K562 (cell line): ENCODE results near the gene GSG1L2. TPM values are rescaled to one million over a fixed set of nuclear protein-coding genes. Genes with fewer than 3 reads are reported as not detected.

Experiments
- polyA plus RNA-seq, 8 experiments: library from polyadenylated mRNA; depleted of rRNA in 4 of 8; stranded (reverse) in 5 of 8; unstranded in 3 of 8; fragments of >200 nt; fragmentation: Nextera tagmentation in 2 of 8; fragmentation: Illumina TruSeq in 1 of 8; extraction: Ambion mirVana in 2 of 8; extraction: Trizol in 1 of 8; gene quantifications; 2 replicates each; pipeline versions ENCODE4 v1.2.1 to v1.2.3, GENCODE V29; 2011 to 2014; ENCODE audit warnings: inconsistent platforms in 1 of 8, missing spikeins in 1 of 8
- total RNA-seq, 7 experiments: library from RNA; depleted of rRNA in 6 of 7; stranded (reverse); fragments of >200 nt in 6 of 7; fragmentation: Illumina TruSeq in 2 of 7; extraction: Trizol in 2 of 7; gene quantifications; 2 replicates each; pipeline versions ENCODE4 v1.2.1 to v1.2.3, GENCODE V29; 2011 to 2021; ENCODE audit warnings: low replicate concordance in 1 of 7

GSG1L2 gene
- total and polyA plus RNA-seq, 9 of the 15 experiments (the other 6 are each of a cell fraction or from before 2014, with no cell fraction given): not detected

Other genes with a start within 250 kb of the GSG1L2 start
- 15.6 and 19.6 TPM in 2 replicates for gene STX8, start 246.3 kb downstream of the GSG1L2 start, total RNA-seq (2014; rRNA removed)
- gene STX8, start 246.3 kb downstream of the GSG1L2 start, total RNA-seq (2014; rRNA removed; fragmentation: Illumina TruSeq; extraction: Trizol): 20.1 and 22.5 TPM in 2 replicates
- 22.1 and 22.8 TPM in 2 replicates for gene STX8, start 246.3 kb downstream of the GSG1L2 start, total RNA-seq (2015; rRNA removed; fragmentation: Illumina TruSeq; extraction: Trizol)
- gene STX8, start 246.3 kb downstream of the GSG1L2 start, total RNA-seq (2021): 14.5 and 14.6 TPM in 2 replicates
- 20.8 and 26.6 TPM in 2 replicates for gene STX8, start 246.3 kb downstream of the GSG1L2 start, polyA plus RNA-seq (2011; rRNA removed)
- gene STX8, start 246.3 kb downstream of the GSG1L2 start, polyA plus RNA-seq (2014; fragmentation: Illumina TruSeq; extraction: Trizol): 15.6 and 17.3 TPM in 2 replicates
- gene STX8, start 246.3 kb downstream of the GSG1L2 start, polyA plus RNA-seq (2014; fragmentation: Nextera tagmentation; extraction: Ambion mirVana): 10 to 100 TPM; 40.8 to 42.5 TPM
- 19.6 and 23.1 TPM in 2 replicates for gene STX8, start 246.3 kb downstream of the GSG1L2 start, polyA plus RNA-seq (2014; rRNA removed)
- not detected in 2 replicates for gene CFAP52, start 245.4 kb downstream of the GSG1L2 start, total RNA-seq (2014; rRNA removed)
- gene CFAP52, start 245.4 kb downstream of the GSG1L2 start, total RNA-seq (2014; rRNA removed; fragmentation: Illumina TruSeq; extraction: Trizol): not detected in 2 replicates
- gene CFAP52, start 245.4 kb downstream of the GSG1L2 start, total RNA-seq (2015; rRNA removed; fragmentation: Illumina TruSeq; extraction: Trizol): not detected in 2 replicates
- not detected in 2 replicates for gene CFAP52, start 245.4 kb downstream of the GSG1L2 start, total RNA-seq (2021)
- not detected in 2 replicates for gene CFAP52, start 245.4 kb downstream of the GSG1L2 start, polyA plus RNA-seq (2011; rRNA removed)
- gene CFAP52, start 245.4 kb downstream of the GSG1L2 start, polyA plus RNA-seq (2014; fragmentation: Illumina TruSeq; extraction: Trizol): not detected in 2 replicates
- not detected for gene CFAP52, start 245.4 kb downstream of the GSG1L2 start, polyA plus RNA-seq (2014; fragmentation: Nextera tagmentation; extraction: Ambion mirVana)
- gene CFAP52, start 245.4 kb downstream of the GSG1L2 start, polyA plus RNA-seq (2014; rRNA removed): not detected in 2 replicates
- 0.05 and 0.12 TPM in 2 replicates for gene USP43, start 176.6 kb downstream of the GSG1L2 start, total RNA-seq (2014; rRNA removed)
- 0.07 TPM in 1 of 2 replicates, not detected in the other for gene USP43, start 176.6 kb downstream of the GSG1L2 start, total RNA-seq (2014; rRNA removed; fragmentation: Illumina TruSeq; extraction: Trizol)
- gene USP43, start 176.6 kb downstream of the GSG1L2 start, total RNA-seq (2015; rRNA removed; fragmentation: Illumina TruSeq; extraction: Trizol): 0.11 TPM in 2 replicates
- 0.09 and 0.18 TPM in 2 replicates for gene USP43, start 176.6 kb downstream of the GSG1L2 start, total RNA-seq (2021)
- 0.04 and 0.08 TPM in 2 replicates for gene USP43, start 176.6 kb downstream of the GSG1L2 start, polyA plus RNA-seq (2011; rRNA removed)
- gene USP43, start 176.6 kb downstream of the GSG1L2 start, polyA plus RNA-seq (2014; fragmentation: Illumina TruSeq; extraction: Trizol): 0.07 and 0.10 TPM in 2 replicates
- gene USP43, start 176.6 kb downstream of the GSG1L2 start, polyA plus RNA-seq (2014; fragmentation: Nextera tagmentation; extraction: Ambion mirVana): under 1 TPM in 1 of 2 experiments, not detected in 1; 0.01 TPM
- gene USP43, start 176.6 kb downstream of the GSG1L2 start, polyA plus RNA-seq (2014; rRNA removed): 0.05 TPM in 2 replicates
- not detected in 2 replicates for gene DHRS7C, start 30.5 kb downstream of the GSG1L2 start, total RNA-seq (2014; rRNA removed)
- gene DHRS7C, start 30.5 kb downstream of the GSG1L2 start, total RNA-seq (2014; rRNA removed; fragmentation: Illumina TruSeq; extraction: Trizol): not detected in 2 replicates
- gene DHRS7C, start 30.5 kb downstream of the GSG1L2 start, total RNA-seq (2015; rRNA removed; fragmentation: Illumina TruSeq; extraction: Trizol): not detected in 2 replicates
- not detected in 2 replicates for gene DHRS7C, start 30.5 kb downstream of the GSG1L2 start, total RNA-seq (2021)
- gene DHRS7C, start 30.5 kb downstream of the GSG1L2 start, polyA plus RNA-seq (2011; rRNA removed): not detected in 2 replicates
- gene DHRS7C, start 30.5 kb downstream of the GSG1L2 start, polyA plus RNA-seq (2014; fragmentation: Illumina TruSeq; extraction: Trizol): not detected in 2 replicates
- not detected for gene DHRS7C, start 30.5 kb downstream of the GSG1L2 start, polyA plus RNA-seq (2014; fragmentation: Nextera tagmentation; extraction: Ambion mirVana)
- not detected in 2 replicates for gene DHRS7C, start 30.5 kb downstream of the GSG1L2 start, polyA plus RNA-seq (2014; rRNA removed)
- not detected in 2 replicates for gene GLP2R, start 3.8 kb upstream of the GSG1L2 start, total RNA-seq (2014; rRNA removed)
- not detected in 2 replicates for gene GLP2R, start 3.8 kb upstream of the GSG1L2 start, total RNA-seq (2014; rRNA removed; fragmentation: Illumina TruSeq; extraction: Trizol)
- gene GLP2R, start 3.8 kb upstream of the GSG1L2 start, total RNA-seq (2015; rRNA removed; fragmentation: Illumina TruSeq; extraction: Trizol): not detected in 2 replicates
- gene GLP2R, start 3.8 kb upstream of the GSG1L2 start, total RNA-seq (2021): not detected in 2 replicates
- gene GLP2R, start 3.8 kb upstream of the GSG1L2 start, polyA plus RNA-seq (2011; rRNA removed): not detected in 2 replicates
- gene GLP2R, start 3.8 kb upstream of the GSG1L2 start, polyA plus RNA-seq (2014; fragmentation: Illumina TruSeq; extraction: Trizol): not detected in 2 replicates
- not detected for gene GLP2R, start 3.8 kb upstream of the GSG1L2 start, polyA plus RNA-seq (2014; fragmentation: Nextera tagmentation; extraction: Ambion mirVana)
- gene GLP2R, start 3.8 kb upstream of the GSG1L2 start, polyA plus RNA-seq (2014; rRNA removed): not detected in 2 replicates
- gene RCVRN, start 83.2 kb upstream of the GSG1L2 start, total RNA-seq (2014; rRNA removed): not detected in 2 replicates
- not detected in 2 replicates for gene RCVRN, start 83.2 kb upstream of the GSG1L2 start, total RNA-seq (2014; rRNA removed; fragmentation: Illumina TruSeq; extraction: Trizol)
- gene RCVRN, start 83.2 kb upstream of the GSG1L2 start, total RNA-seq (2015; rRNA removed; fragmentation: Illumina TruSeq; extraction: Trizol): not detected in 2 replicates
- not detected in 2 replicates for gene RCVRN, start 83.2 kb upstream of the GSG1L2 start, total RNA-seq (2021)
- gene RCVRN, start 83.2 kb upstream of the GSG1L2 start, polyA plus RNA-seq (2011; rRNA removed): not detected in 2 replicates
- not detected in 2 replicates for gene RCVRN, start 83.2 kb upstream of the GSG1L2 start, polyA plus RNA-seq (2014; fragmentation: Illumina TruSeq; extraction: Trizol)
- not detected for gene RCVRN, start 83.2 kb upstream of the GSG1L2 start, polyA plus RNA-seq (2014; fragmentation: Nextera tagmentation; extraction: Ambion mirVana)
- not detected in 2 replicates for gene RCVRN, start 83.2 kb upstream of the GSG1L2 start, polyA plus RNA-seq (2014; rRNA removed)